B cell (primary cell): ENCODE measurements around the gene TBX4. TPM values are rescaled to one million over a fixed set of nuclear protein-coding genes. Genes with fewer than 3 reads are reported as not detected.

ENCODE experiments used
- ATAC-seq: fragments of 200-7000 bp; cut with Tn5 transposase; one replicate; pipeline ENCODE4 v1.10.0; 2021; ENCODE audit warnings: low read depth, mild to moderate bottlenecking, moderate number of reproducible peaks, moderate library complexity
- CTCF ChIA-PET: fragments of 350-600 bp; sonication (Branson Sonifier 250); formaldehyde crosslinking; loops from one replicate; lab custom pipeline; 2021; ENCODE audit warnings: antibody characterized with exemption, inconsistent platforms; lab: Charles Lee
- POLR2A ChIA-PET: fragments of 350-600 bp; sonication (Branson Sonifier 250); formaldehyde crosslinking; loops from one replicate; lab custom pipeline; 2021; ENCODE audit warnings: antibody characterized with exemption; lab: Charles Lee
- DNase-seq: peaks from one replicate; pipeline ENCODE4 v3.0.0; 2013
- H2AFZ ChIP-seq: 2 replicates; pipeline ENCODE4 v1.6.1; 2012; ENCODE audit warnings: mild to moderate bottlenecking, low read depth, low read length; ENCODE audit not compliant: insufficient read depth, poor library complexity, severe bottlenecking
- H3K27ac ChIP-seq, 2 donors: 1 replicate in 1 of 2; 2 replicates in 1 of 2; pipeline ENCODE4 v1.5.1; 2012 to 2013; ENCODE audit warnings: low read length in 2 of 2, mild to moderate bottlenecking in 2 of 2, moderate library complexity in 1 of 2
- H3K27me3 ChIP-seq, 4 experiments: fragments of 200-600 bp in 1 of 4; sonication (generic) in 1 of 4; replicated peaks in 1 of 4; 1 replicate in 2 of 4; 2 replicates in 2 of 4; pipeline versions ENCODE4 v1.6.1 to v1.7.0; 2013 to 2016; ENCODE audit warnings: low read length in 3 of 4, mild to moderate bottlenecking in 2 of 4, mixed read lengths in 1 of 4, moderate library complexity in 1 of 4; ENCODE audit not compliant: insufficient read depth in 4 of 4, control insufficient read depth in 3 of 4; ENCODE audit errors: control extremely low read depth in 1 of 4
- H3K36me3 ChIP-seq, 2 experiments: replicated peaks in 1 of 2; 1 replicate in 1 of 2; 2 replicates in 1 of 2; pipeline versions ENCODE4 v1.6.1 to v1.7.1; 2013; ENCODE audit warnings: low read length in 1 of 2; ENCODE audit not compliant: insufficient read depth in 2 of 2, control insufficient read depth in 1 of 2; ENCODE audit errors: control extremely low read depth in 1 of 2, extremely low read depth in 1 of 2
- H3K4me1 ChIP-seq, 2 donors: fragments of 200-600 bp in 1 of 2; sonication (generic) in 1 of 2; 1 replicate in 1 of 2; 2 replicates in 1 of 2; pipeline versions ENCODE4 v1.5.1 to v1.6.1; 2013 to 2017; ENCODE audit warnings: low read length in 2 of 2; ENCODE audit not compliant: control insufficient read depth in 2 of 2, insufficient read depth in 2 of 2
- H3K4me2 ChIP-seq: replicated peaks from 2 replicates; pipeline ENCODE3; 2012; ENCODE audit warnings: mild to moderate bottlenecking, low read depth, low read length; ENCODE audit not compliant: poor library complexity, severe bottlenecking
- H3K4me3 ChIP-seq, 5 experiments: fragments of 200-600 bp in 1 of 5; sonication (generic) in 1 of 5; 1 replicate in 3 of 5; 2 replicates in 2 of 5; pipeline versions ENCODE4 v1.5.1 to v1.7.0; 2011 to 2016; ENCODE audit warnings: low read length in 4 of 5, mild to moderate bottlenecking in 4 of 5, low read depth in 2 of 5, control low read depth in 1 of 5, moderate library complexity in 1 of 5; ENCODE audit not compliant: insufficient read depth in 1 of 5; ENCODE audit errors: control extremely low read depth in 1 of 5, extremely low read depth in 1 of 5
- H3K79me2 ChIP-seq: fragments of 200-600 bp; sonication (generic); one replicate; pipeline ENCODE4 v1.6.0; 2016; ENCODE audit warnings: low read length; ENCODE audit not compliant: control insufficient read depth, insufficient read depth
- H3K9ac ChIP-seq: fragments of 200-600 bp; sonication (generic); 2 replicates; pipeline ENCODE4 v1.6.1; 2017; ENCODE audit warnings: mild to moderate bottlenecking, low read length, moderate library complexity
- H3K9me3 ChIP-seq, 3 donors: one replicate each; pipeline versions ENCODE4 v1.6.1 to v1.7.1; 2013; ENCODE audit warnings: low read length in 2 of 3; ENCODE audit not compliant: control insufficient read depth in 2 of 3, insufficient read depth in 1 of 3; ENCODE audit errors: control extremely low read depth in 1 of 3
- H4K20me1 ChIP-seq: 2 replicates; pipeline ENCODE4 v1.6.0; 2012; ENCODE audit warnings: mild to moderate bottlenecking, low read length; ENCODE audit not compliant: insufficient read depth, control insufficient read depth, poor library complexity, severe bottlenecking
- H3K27ac Mint-ChIP-seq: one replicate; pipeline ENCODE4 v1.8.0; 2021; ENCODE audit warnings: mixed read lengths
- H3K27me3 Mint-ChIP-seq: one replicate; pipeline ENCODE4 v1.8.0; 2021; ENCODE audit warnings: mixed read lengths
- H3K4me1 Mint-ChIP-seq: one replicate; pipeline ENCODE4 v1.8.0; 2021; ENCODE audit warnings: mixed read lengths
- H3K4me3 Mint-ChIP-seq: one replicate; pipeline ENCODE4 v1.8.0; 2021; ENCODE audit warnings: mixed read lengths
- H3K9me3 Mint-ChIP-seq: one replicate; pipeline ENCODE4 v1.8.0; 2022; ENCODE audit warnings: mixed read lengths; ENCODE audit not compliant: insufficient read depth
- CTCF ChIP-seq: fragments of 200-600 bp; IDR thresholded peaks from one replicate; pipeline ENCODE4 v1.8.0; 2022; ENCODE audit warnings: antibody characterized with exemption, mild to moderate bottlenecking
- EZH2 ChIP-seq: IDR thresholded peaks from 2 replicates; pipeline ENCODE4 v1.6.1; 2012; ENCODE audit warnings: borderline replicate concordance, low read depth, mild to moderate bottlenecking, moderate library complexity, low read length; ENCODE audit not compliant: insufficient read depth, poor library complexity, severe bottlenecking
- WGBS: methylation state at CpG from one replicate; pipeline ENCODE4 v1.1.5; 2013; ENCODE audit warnings: missing lambda C conversion rate; ENCODE audit not compliant: insufficient coverage; 5-methylcytosine and 5-hydroxymethylcytosine counted together
- intact Hi-C: fragments of 100-400 bp; cut with micrococcal nuclease; formaldehyde crosslinking; loops from one replicate; pipeline ENCODE4 v1.10.0; 2022
- polyA plus RNA-seq: library from polyadenylated mRNA; depleted of rRNA; stranded (reverse); fragments of >200 nt; gene quantifications from 2 replicates; pipeline ENCODE4 v1.2.3, GENCODE V29; 2012
- total RNA-seq, 2 donors: library from RNA; stranded (reverse); fragments of 120-200 nt in 1 of 2; gene quantifications; 1 replicate in 1 of 2; 2 replicates in 1 of 2; pipeline versions ENCODE4 v1.2.3 to v1.2.4, GENCODE V29; 2013 to 2022

TBX4 gene
- total and polyA plus RNA-seq, 2 donors (not counting 1 experiment from before 2014, with no cell fraction given): not detected

DNA sequence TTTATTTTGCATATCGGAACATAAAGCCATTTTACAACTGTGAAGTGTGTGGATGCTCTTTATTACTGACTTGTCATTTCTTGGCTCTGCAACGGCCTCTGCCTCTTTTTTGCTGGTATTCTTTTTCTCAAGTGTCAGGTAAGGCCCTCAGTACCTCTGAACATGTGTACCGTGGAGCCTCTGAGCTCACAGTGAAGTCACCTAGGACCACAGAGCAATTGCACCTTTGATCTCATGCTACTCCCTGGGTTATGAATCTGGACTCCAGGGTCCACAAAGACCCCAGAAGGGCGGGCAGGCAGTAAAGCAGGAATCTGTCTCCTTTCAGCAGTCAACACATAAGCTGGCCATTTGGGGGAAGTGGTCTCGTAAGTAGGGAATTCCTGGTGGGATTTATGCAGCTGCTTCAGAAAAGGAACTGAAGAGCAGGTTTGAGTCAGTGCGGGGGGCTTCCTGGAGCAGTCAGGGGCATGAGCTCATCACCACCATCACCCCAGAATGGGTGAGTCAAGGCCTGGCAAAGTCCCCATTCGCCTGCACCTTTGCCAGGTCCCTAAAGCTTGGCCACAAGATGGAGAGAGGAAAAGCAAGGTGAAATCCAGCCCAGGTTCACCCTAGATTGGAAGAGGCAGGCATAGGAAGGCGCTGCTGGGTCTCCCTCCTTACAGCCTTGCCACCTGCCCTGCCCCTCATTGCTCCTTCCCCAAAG, 33.0 kb downstream of the TBX4 start:
- DNase-seq: no peak
- no peaks in the 10 kb centered on the region for H3K36me3 ChIP-seq
- ChIA-PET POLR2A (no interaction called here), CTCF (interaction anchor here (1.6 kb wide), 1 partner anchor 8 kb away, joined by 4 read pairs; no protein-coding TSS in a partner anchor)
- ATAC-seq: no peak
- no peaks in the 10 kb centered on the region for H3K4me1 ChIP-seq
- intact Hi-C loops: no loop called here
- WGBS: 85% methylated on average over 5 of the region's 8 CpGs
- no peak overlapping the region for H3K9ac ChIP-seq
- Mint-ChIP-seq H3K9me3 (no peaks in the 10 kb centered on the region), H3K27ac (no peak overlapping the region), H3K4me3 (no peak overlapping the region), H3K4me1 (no peaks in the 10 kb centered on the region), H3K27me3 (peaks cover 4% of the 10 kb centered on the region)
- H3K79me2 ChIP-seq: no peaks in the 10 kb centered on the region
- peaks cover 0 to 5% (median 0%) of the 10 kb centered on the region in 3 donors for H3K9me3 ChIP-seq
- H3K27ac ChIP-seq: no peak overlapping the region
- H4K20me1 ChIP-seq: no peaks in the 10 kb centered on the region
- H3K27me3 ChIP-seq: no peaks in the 10 kb centered on the region
- no peak overlapping the region for H3K4me2 ChIP-seq
- no peak for TF ChIP-seq CTCF
- no peak for TF ChIP-seq EZH2
- no peak overlapping the region for H3K4me3 ChIP-seq
- H2AFZ ChIP-seq: no peak overlapping the region
